ELR (cell line): ENCODE measurements around the gene SNAPC4.

Experiments
- DNase-seq: peaks from one replicate; pipeline ENCODE4 v3.0.0-alpha.2; 2015; ENCODE audit warnings: low read depth

Gene SNAPC4

GRCh38 chr9:136372561-136373299, 27.2 kb downstream of the SNAPC4 start:
- peak; percentile 76 for DNase-seq

- no peak for DNase-seq
Measured at GRCh38 chr9:136372006-136372405, 28.0 kb downstream of the SNAPC4 start.

DNA sequence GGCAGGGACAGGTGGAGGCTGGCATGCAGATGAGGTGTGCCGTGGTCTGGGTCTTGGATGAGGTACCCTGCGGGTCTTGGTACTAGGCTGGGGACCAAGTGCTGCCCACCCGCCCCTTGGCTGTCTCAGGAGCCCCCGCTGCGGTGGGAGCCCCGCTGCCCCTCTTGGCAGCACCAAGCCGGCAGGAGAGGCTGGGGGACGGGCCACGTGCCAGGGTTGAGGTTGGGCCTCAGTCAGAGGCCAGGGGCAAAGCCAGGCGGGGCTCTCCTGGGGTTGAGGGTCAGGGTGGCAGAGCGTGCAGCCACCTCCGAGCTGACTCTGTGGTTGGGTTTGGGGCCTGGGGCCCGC, 28.5 kb downstream of the SNAPC4 start:
- DNase-seq, result no peak

DNA sequence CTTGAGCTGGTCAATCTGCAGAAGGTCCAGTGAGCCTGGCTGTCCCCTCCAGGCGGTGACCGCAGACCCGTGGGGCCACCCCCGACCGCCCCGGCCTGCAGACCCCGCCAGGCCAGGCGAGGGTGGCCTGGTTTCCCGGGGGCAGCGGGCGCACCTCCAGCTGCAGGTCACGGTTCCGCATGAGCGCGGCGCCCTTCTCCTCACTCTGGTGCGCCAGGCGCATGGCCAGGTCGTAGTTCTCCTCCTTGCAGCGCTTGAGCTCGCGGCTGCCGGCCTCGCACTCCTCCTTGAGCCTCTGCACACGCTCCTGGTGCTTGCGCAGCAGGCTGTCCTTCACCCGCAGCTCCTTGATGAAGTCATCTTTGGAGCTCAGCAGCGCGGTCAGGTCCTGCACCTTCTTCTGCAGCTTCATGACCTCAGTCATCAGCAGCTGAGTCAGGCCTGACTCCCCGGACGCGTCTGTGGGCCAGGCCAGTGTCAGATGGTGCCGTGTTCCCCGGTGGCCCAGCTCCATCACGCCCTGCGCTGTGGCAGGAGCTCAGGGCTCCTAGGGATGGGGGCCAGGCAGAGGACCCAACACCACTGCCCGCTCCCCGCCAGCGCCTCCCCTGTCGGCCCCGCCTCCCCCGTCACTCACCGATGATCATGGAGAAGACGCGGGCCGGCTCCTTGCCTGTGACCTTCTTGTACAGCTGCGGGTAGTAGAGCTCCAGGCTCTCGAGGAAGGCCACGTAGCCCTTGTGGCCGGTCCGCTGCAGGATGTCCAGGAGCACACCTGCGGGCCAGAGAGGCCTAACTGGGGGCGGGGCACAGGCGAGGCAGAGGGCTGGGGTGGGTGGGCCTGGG, 29.1 kb downstream of the SNAPC4 start:
- DNase-seq, result peak; percentile 92

- DNase-seq, result no peak
Measured at GRCh38 chr9:136370037-136370436, 29.9 kb downstream of the SNAPC4 start.

DNA sequence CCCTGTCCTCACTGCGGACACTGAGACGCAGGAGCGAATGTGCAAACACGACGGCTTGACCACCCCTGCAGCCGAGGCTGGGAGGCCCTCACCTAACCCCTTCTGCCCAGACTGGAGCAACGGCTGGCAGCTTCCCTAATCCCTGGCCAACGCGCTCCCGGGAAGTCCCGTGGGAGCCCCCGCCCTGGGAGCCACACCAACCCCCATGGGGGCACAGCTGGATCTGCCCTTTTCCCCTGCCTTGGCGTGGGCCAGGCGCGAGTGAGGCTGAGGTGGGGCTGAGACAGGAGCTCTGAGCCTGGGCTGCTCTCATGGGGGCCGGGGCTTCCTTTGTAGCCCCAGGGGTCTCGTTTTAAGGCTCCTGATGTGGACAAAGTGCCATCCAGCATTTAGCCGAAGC, 31.8 kb downstream of the SNAPC4 start:
- no peak for DNase-seq

- no peak for DNase-seq
Measured at GRCh38 chr9:136367296-136368145, 32.4 kb downstream of the SNAPC4 start.

GRCh38 chr9:136366826-136367225, 33.1 kb downstream of the SNAPC4 start:
- DNase-seq, result no peak

GRCh38 chr9:136365775-136366222, 34.2 kb downstream of the SNAPC4 start:
- DNase-seq, result no peak

- no peak for DNase-seq
Measured at GRCh38 chr9:136364942-136365774, 34.8 kb downstream of the SNAPC4 start.

DNA sequence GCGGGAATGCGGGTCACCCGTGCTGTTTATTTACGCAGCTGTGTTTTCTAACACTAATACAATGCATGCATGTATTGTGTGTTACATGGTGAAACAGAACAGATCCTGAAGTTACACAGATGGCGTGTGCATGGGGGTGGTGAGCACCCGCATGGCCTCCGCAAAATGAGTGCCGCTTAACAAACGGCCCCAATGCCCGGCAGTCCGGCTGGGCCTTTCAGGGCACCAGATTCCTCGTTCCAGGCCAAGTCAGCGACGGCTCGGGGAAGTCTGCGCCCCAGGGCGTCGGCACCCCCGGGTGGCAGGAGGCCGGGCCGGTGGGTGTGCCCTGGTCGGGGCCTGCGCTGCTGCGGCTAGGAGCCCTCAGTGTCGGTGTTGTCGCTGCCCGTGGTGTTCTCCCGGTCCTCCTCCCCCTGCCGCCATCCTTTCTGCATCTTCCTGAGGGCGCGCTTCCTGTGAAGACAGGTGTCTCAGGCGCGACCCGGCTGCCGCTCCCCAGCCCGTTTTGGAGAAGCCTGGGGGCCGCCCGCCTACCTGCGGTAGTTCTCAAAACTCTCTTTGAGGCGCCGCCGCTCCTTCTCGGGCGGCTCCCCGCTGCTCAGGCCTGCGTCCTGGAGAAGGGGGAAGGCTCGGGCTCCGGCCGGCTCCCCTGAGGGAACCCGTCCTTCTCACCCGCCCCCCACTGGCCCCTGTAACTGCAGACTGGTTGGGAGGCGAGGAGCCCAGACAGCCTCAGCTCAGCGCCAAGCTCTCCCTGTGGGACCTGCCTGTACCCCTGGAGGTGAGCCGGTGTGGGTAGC, 35.8 kb downstream of the SNAPC4 start:
- no peak for DNase-seq

DNA sequence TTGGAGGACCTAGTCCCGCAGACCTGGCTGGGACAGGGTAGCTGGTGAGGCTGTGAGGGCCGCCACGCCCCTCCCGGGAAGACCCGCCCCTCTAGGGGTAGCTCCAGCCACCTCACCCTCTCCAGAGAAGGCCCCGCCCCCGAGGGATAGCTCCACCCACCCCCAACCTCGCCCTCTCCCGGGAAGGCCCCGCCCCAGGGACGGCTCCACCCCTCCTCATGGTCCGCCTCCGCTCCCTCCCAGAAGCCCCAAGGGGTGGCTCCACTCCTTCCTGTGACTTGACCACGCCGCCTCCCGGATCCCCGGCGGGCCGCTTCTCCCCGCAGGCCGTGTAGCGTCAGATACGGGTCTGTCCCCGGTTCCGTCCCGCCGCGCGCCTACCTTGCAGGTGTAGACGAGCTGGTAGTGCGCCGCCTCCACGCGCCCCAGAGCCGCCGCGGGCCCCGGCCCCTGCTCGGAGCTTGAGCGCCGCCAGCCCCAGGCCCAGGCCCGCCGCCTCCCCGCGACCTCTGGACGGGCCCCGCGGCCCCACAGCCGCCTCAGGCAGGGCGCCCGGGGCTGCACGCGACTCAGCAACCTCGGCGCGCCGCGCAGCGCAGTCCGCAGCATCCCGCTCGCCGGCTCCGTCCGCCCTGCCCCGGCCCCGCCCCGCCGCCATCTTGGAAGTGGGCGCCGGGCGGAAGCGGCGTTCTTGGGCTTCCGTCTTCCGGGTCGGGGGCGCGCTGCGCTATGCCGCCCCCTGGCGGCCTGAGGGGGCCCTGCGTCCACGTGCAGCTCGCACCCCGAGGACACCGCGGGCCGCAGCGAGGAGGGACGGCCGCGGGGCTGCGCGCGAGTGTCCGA, 36.6 kb downstream of the SNAPC4 start, which contains the start of gene DNLZ:
Gene DNLZ (minus strand): TSS at position 639 of the 843 bp plus-strand sequence. CDS start 30 bp downstream, at position 609.
- DNase-seq, result peak; percentile 96

DNA sequence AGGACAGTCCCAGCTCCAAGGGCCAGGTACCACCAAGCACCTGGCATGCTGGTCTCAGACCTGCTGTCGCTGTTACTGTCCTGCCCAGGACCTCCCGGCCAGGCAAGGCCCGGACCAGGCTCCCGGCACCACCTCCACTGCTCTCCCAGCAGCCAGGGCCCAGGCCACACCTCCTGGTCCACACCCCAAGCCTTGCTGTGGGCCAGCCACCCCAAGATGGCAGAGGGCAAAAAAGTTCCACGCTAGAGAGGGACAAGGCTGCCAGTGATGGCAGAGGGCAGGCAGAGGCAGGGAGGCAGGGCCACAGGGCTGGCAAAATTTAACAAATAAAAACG, 37.6 kb downstream of the SNAPC4 start:
- DNase-seq, result no peak

DNA sequence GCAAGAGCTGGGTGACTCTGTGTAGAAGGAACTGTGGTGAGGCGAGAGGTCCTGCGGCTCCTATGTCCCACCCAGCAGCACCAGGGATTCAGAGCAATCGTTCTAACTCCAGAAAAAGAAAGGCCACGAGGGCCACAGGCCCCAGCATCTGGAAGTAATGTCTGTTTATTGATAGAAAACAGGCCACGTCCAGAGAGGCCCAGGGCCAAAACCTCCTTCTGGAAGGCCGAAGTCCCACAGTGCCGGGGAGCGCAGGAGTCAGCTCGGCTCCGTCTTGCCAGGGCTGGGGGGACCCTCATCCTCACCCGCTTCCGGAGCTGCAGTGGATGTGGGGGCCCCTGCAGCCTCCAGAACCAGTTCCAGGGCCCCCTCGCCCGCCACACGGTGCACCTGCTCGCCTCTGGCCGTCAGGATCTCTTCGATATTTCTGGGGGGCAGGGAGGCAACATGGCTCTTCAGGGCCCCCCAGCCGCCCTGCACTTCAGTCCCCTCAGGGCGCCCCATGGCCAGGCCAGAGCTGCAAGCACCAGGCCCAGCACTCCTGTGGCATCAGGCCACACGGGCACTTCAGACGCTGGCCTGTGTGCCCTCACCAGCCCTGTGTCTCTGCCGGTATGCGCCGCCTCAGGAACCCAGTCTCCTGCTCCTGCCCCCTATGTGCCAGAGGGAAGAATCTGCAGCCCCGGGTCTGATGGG, 38.1 kb downstream of the SNAPC4 start:
- no peak for DNase-seq

- DNase-seq, result peak; percentile 43
Measured at GRCh38 chr9:136361047-136361753, 38.8 kb downstream of the SNAPC4 start.

DNA sequence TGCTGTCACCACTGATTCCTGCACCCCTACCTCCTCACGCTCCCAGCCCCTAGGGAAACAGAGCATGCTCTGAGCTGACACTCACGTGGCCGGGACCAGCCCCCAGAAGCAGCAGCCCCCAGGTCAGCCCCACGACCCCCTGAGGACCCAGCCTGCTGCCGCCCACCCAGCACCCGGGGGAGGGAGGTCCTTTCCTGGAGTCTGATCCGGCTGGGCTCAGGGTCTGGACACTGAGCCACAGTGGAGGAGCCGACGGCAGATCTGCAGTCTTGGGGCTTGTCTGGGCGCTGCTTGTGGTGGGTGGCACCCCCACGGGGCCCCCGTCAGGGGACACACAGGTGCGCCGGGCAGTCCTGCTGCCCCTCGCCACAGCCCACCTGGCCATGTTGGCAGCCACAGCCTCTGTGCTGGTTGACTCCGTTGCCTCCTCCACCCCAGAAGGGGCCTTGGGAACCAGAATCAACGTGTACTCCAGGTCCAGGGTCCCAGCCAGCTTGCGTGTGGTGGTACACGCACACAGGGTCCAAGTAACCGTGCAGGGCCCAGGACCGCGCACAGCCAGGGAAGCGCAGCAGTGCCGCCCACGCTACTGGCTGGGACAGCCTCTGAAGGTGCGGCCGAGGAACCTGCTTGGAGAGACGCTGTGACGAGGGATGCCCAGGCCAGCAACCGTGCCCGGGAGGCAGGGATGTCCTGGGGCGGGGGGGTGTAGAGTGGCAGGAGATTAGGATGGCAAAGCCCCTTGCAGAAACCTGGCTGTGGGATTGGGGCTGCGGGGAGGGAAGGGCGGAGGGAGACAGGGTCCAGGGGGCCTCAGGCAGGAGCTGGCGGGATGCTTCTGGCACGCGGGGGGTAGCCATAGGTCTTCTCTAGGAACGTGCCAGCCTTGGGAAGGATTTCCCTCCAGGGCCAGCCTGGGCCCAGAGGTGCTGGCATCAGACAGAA, 39.9 kb downstream of the SNAPC4 start:
- no peak for DNase-seq

DNA sequence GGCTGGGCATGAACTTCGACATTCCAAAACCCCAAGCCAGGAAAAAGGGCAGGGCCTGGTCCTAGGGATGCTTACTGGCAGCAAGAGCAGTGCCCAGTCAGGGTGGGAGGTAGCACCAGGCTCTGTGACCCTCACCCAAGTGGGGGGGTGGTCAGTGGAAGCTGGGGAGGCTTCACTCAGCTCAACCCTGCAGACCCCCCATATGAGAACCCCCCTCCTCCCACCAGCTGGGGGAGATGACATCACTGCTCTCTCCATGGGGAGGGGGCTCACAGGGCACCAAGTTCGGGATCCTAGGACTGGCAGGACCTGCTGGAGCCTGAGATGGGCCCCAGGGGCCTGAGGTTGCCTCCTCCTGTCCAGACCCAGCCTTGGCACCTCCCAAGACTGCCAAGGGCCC, 41.1 kb downstream of the SNAPC4 start:
- no peak for DNase-seq
